Measurements from ENCODE around the gene ANKRD55. TPM values are rescaled to one million over a fixed set of nuclear protein-coding genes. Genes with fewer than 3 reads are reported as not detected.

Gene ANKRD55
- total and polyA plus RNA-seq, 9 of the 15 experiments (the other 6 are each of a cell fraction or from before 2014, with no cell fraction given) = 3.4 to 10.6 (median 6.5) TPM

GRCh38 chr5:56161927-56162326 lies 71.2 kb downstream of the ANKRD55 start (continued):
- TF ChIP-seq RCOR1 (IDR thresholded peaks at IDR 0.05; ENCODE audit: borderline replicate concordance in 1 of 2, low read depth in 2 of 2, low read length in 2 of 2) = peak; percentile 90 to 97; a peak in 3 of 4 replicates
- TF ChIP-seq SMAD4 (CRISPR knock-in tag; conservative IDR thresholded peaks at IDR 0.05) = peak; percentile 97
- no peak for TF ChIP-seq KDM4B (IDR thresholded peaks at IDR 0.05; ENCODE audit: borderline replicate concordance in 2 of 2, low read depth in 1 of 2)
- 0 out of 2 replicates have a peak, but pooled peaks have one; percentile 42 for TF ChIP-seq SMAD3 (CRISPR knock-in tag; conservative IDR thresholded peaks at IDR 0.05)
- TF ChIP-seq ZNF75A (CRISPR knock-in tag; IDR thresholded peaks at IDR 0.05) = no peak
- peak in 1 of 2 experiments; percentile 62; a peak in 2 of 4 replicates for TF ChIP-seq MNT (conservative IDR thresholded peaks at IDR 0.05)
- TF ChIP-seq MEF2D (tag; conservative IDR thresholded peaks at IDR 0.05; ENCODE audit: low read depth) = peak; percentile 72; the same call in 1 of the 2 replicates
- peak in 1 of 2 experiments; percentile 50; a peak in 1 of 4 replicates for TF ChIP-seq TEAD1 (CRISPR knock-in tag; IDR thresholded peaks at IDR 0.05)
- TF ChIP-seq TEAD2 (tag; IDR thresholded peaks at IDR 0.05) = no peak
- peak in 1 of 2 experiments; percentile 81; a peak in 2 of 4 replicates for TF ChIP-seq ZMIZ1 (IDR thresholded peaks at IDR 0.05; ENCODE audit: low read depth in 2 of 2, low read length in 2 of 2)
- no peak for TF ChIP-seq RBM34 (IDR thresholded peaks at IDR 0.05; ENCODE audit: borderline replicate concordance, insufficient read depth, low read length)
- no peak for TF ChIP-seq CLOCK (CRISPR knock-in tag; IDR thresholded peaks at IDR 0.05; ENCODE audit: borderline replicate concordance)
- no peak for TF ChIP-seq POLR2G (IDR thresholded peaks at IDR 0.05; ENCODE audit: low read depth, low read length)
- peak; percentile 86 for TF ChIP-seq TAL1 (IDR thresholded peaks at IDR 0.05)

Data from K562 (cell line).